Stomach smooth muscle (tissue), 2 donors: ENCODE data around the gene ACSM6.
"Not testable (repeated sequence)": the region's sequence is repeated elsewhere in the genome, so short reads cannot be mapped to it uniquely, and the experiment has no call there.

Experiments
- H3K27ac ChIP-seq: one replicate; pipeline ENCODE4 v1.7.0; 2013; ENCODE audit warnings: mild to moderate bottlenecking, low read length, inconsistent platforms
- H3K27me3 ChIP-seq, 2 donors: one replicate each; pipeline ENCODE4 v1.7.0; 2013; ENCODE audit warnings: low read length in 2 of 2; ENCODE audit not compliant: insufficient read depth in 2 of 2, control insufficient read depth in 1 of 2
- H3K36me3 ChIP-seq, 2 donors: one replicate each; pipeline ENCODE4 v1.7.0; 2013; ENCODE audit warnings: low read length in 2 of 2; ENCODE audit not compliant: control insufficient read depth in 2 of 2, insufficient read depth in 2 of 2
- H3K4me1 ChIP-seq: one replicate; pipeline ENCODE4 v1.7.0; 2013; ENCODE audit warnings: low read length; ENCODE audit not compliant: control insufficient read depth, insufficient read depth
- H3K4me3 ChIP-seq, 2 donors: one replicate each; pipeline ENCODE4 v1.7.0; 2013; ENCODE audit warnings: low read length in 2 of 2
- H3K9ac ChIP-seq, 2 donors: one replicate each; pipeline ENCODE4 v1.7.0; 2013; ENCODE audit warnings: low read length in 2 of 2, mild to moderate bottlenecking in 1 of 2
- H3K9me3 ChIP-seq, 2 donors: one replicate each; pipeline ENCODE4 v1.7.0; 2013; ENCODE audit warnings: low read length in 2 of 2; ENCODE audit not compliant: control insufficient read depth in 2 of 2
- donor health status: healthy.
- donor health status: Pancreatic carcinoma.

The ACSM6 gene

DNA sequence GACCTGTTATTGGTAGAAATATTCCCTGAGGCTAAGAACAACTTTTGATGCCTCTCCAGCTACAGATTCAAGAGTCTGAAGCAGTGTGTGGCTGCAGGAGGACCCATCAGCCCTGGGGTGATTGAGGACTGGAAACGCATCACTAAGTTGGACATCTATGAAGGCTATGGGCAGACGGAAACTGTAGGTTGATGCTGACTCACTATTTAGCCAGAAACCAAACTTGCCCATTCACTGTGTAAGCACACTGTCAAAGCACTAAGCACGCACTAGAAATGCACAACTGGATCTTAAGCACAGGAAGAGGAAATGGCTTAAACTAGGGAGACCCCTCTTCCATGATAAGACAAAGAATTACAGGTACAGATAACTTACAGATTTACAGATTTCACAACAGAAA lies 20.8 kb downstream of the ACSM6 start:
- no peaks in the 10 kb centered on the region for H3K27me3 ChIP-seq
- no peak overlapping the region for H3K9ac ChIP-seq
- no peak overlapping the region for H3K4me3 ChIP-seq
- H3K27ac ChIP-seq = no peak overlapping the region
- H3K36me3 ChIP-seq = no peaks in the 10 kb centered on the region
- no peaks in the 10 kb centered on the region for H3K4me1 ChIP-seq
- no peaks in the 10 kb centered on the region for H3K9me3 ChIP-seq

DNA sequence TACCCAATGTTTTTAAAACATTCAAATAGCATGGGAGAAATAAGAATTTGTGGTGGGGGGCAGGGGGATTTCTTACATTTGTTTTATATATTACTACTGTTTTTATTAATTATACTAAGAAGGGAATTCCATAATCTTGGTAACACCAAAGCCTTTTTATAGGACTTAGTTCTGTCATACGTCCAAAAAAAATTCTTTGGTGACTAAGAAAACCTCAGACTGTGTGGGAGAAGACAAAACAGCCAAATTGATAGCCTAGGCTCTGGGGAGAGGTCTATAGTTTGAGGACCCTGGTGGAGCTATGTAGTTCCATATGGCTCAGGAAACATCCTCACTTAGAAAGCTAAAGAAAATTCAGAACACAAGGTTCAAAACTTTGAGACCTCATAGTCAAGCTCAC lies 23.4 kb downstream of the ACSM6 start:
- H3K27me3 ChIP-seq = no peaks in the 10 kb centered on the region
- no peaks in the 10 kb centered on the region for H3K9me3 ChIP-seq

DNA sequence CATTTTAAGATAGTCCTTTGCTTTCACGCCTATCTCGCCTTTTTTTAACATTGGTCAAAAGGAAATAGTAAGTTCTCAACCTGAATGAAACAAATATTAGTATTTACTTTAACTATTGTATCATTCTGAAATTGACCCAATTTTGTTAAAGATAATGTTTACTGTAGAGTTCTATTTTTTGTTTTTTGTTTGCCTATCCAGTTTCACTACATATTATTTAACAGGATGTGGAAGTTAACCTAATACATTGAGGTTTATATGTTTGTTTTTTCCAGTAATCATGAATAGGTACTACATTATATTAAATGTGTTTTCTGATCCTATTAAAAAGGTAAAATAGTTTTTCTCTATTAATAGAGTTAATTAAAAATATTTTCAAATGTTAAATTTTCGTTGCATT lies 26.5 kb downstream of the ACSM6 start:
- H3K4me3 ChIP-seq = no peak overlapping the region
- no peak overlapping the region for H3K9ac ChIP-seq
- no peaks in the 10 kb centered on the region for H3K9me3 ChIP-seq
- H3K4me1 ChIP-seq = no peaks in the 10 kb centered on the region
- no peak overlapping the region for H3K27ac ChIP-seq
- H3K36me3 ChIP-seq = no peaks in the 10 kb centered on the region
- H3K27me3 ChIP-seq = no peaks in the 10 kb centered on the region

More for the DNA sequence above, 23.4 kb downstream of the ACSM6 start:
- no peaks in the 10 kb centered on the region for H3K36me3 ChIP-seq
- no peak overlapping the region for H3K9ac ChIP-seq
- no peaks in the 10 kb centered on the region for H3K4me1 ChIP-seq
- H3K27ac ChIP-seq = no peak overlapping the region
- H3K4me3 ChIP-seq = no peak overlapping the region

DNA sequence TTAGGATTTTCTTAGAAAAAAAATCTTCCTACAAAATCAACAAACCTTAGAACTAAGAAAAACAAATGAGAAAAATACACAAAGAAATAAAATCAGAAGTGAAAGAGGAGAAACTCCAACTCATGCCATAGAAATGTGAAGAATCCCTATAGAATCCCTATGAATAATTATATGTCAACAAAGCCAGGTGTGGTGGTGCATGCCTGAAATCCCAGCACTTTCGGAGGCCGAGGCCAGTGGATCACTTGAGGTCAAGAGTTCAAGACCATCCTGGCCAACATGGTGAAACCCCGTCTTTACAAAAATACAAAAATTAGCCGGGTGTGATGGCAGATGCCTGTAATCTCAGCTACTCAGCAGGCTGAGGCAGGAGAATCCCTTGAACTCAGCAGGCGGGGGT lies 27.1 kb downstream of the ACSM6 start:
- Histone ChIP-seq H3K4me1 (no peaks in the 10 kb centered on the region), H3K9me3 (no peaks in the 10 kb centered on the region), H3K36me3 (no peaks in the 10 kb centered on the region), H3K27ac (no peak overlapping the region), H3K4me3 (no peak overlapping the region), H3K27me3 (no peaks in the 10 kb centered on the region), H3K9ac (no peak overlapping the region)

DNA sequence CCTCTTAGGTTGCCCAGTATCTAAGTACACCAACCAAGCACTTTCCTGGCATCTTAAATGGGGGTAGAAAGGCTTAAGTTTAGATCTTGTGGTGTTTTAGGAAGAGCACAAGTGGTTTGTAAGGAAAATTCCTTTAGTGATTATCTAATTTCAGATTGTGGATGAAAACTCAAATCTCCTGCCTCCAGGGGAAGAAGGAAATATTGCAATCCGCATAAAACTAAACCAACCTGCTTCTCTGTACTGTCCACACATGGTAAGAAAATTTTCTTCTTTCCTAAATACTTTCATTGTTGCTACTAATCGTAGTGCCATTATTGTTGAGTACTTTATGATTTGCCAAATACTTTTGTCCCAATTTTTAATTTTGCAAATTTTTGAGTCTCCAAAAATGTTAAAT lies 31.1 kb downstream of the ACSM6 start:
- Histone ChIP-seq H3K4me1 (peaks cover under 1% of the 10 kb centered on the region), H3K36me3 (no peaks in the 10 kb centered on the region), H3K4me3 (no peak overlapping the region), H3K9ac (no peak overlapping the region), H3K27me3 (no peaks in the 10 kb centered on the region), H3K9me3 (no peaks in the 10 kb centered on the region), H3K27ac (no peak overlapping the region)

DNA sequence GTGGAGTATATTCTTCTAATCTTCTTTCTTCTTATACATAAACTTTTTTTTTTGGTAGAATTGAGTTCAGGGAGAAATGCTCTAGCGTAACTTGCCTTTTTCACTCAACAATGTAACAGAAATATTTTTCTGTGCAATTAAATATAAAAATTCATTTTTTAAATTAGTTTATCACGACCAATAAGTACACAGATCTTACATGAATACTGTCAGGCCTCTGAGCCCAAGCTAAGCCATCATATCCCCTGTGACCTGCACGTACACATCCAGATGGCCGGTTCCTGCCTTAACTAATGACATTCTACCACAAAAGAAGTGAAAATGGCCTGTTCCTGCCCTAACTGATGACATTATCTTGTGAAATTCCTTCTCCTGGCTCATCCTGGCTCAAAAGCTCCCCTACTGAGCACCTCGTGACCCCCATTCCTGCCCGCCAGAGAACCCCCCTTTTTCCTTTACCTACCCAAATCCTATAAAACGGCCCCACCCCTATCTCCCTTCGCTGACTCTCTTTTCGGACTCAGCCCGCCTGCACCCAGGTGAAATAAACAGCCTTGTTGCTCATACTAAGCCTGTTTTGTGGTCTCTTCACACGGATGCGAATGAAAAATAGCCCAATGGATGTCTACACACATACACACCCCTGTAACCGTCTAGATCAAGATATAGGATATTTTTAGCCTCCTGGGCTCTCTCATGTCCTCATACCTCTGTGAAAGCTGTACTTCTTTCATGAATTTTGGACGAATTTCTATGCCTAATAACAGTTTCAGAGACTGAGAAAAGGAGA lies 35.1 kb downstream of the ACSM6 start:
- H3K9me3 ChIP-seq, H3K27ac ChIP-seq, H3K36me3 ChIP-seq, H3K27me3 ChIP-seq, H3K9ac ChIP-seq, H3K4me3 ChIP-seq: not testable (repeated sequence)
- peaks cover 11% of the 10 kb centered on the region for H3K4me1 ChIP-seq

GRCh38 chr10:95229724-95230627 lies 35.9 kb downstream of the ACSM6 start:
- H3K4me1 ChIP-seq = peaks cover 11% of the 10 kb centered on the region
- no peak overlapping the region for H3K27ac ChIP-seq
- peak overlapping the region; percentile 57 to 77 for H3K4me3 ChIP-seq
- H3K36me3 ChIP-seq = no peaks in the 10 kb centered on the region
- H3K9me3 ChIP-seq = no peaks in the 10 kb centered on the region
- no peaks in the 10 kb centered on the region for H3K27me3 ChIP-seq
- peak overlapping the region in 1 of 2 donors; percentile 42 for H3K9ac ChIP-seq

DNA sequence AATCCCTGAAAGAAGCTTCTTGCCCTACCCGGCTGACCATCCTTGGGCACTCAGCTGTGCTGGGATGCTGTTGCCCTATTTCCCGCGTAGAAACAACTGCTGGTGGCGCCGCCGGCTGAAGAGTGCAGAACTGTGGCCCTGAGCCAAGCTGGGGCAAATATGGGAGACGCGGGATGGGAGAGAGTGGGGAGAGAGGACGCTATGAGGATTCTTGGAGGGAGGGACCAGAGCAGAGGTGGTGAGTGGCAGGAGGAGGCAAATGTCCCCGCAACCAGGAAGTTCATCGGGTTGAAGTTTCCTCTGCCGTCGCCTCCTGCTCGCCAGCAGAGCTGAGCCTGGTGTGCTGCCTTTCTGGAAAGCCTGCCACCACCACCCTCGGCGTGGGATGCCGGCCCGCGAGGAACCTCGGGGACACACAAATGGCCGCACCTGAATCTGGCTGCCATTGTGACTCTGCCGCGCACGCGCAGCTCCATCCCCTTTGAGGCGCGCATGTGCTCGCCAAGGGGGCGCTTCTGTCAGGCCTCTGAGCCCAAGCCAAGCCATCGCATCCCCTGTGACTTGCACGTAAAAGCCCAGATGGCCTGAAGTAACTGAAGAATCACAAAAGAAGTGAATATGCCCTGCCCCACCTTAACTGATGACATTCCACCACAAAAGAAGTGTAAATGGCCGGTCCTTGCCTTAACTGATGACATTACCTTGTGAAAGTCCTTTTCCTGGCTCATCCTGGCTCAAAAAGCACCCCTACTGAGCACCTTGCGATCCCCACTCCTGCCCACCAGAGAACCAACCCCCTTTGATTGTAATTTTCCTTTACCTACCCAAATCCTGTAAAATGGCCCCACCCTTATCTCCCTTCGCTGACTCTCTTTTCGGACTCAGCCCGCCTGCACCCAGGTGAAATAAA lies 36.9 kb downstream of the ACSM6 start:
- Histone ChIP-seq H3K4me3 (peak overlapping the region; percentile 57 to 77), H3K4me1 (peaks cover 11% of the 10 kb centered on the region), H3K9ac (peak overlapping the region; percentile 42 to 47)
- not testable (repeated sequence) for H3K27me3 ChIP-seq, H3K27ac ChIP-seq, H3K36me3 ChIP-seq, H3K9me3 ChIP-seq

DNA sequence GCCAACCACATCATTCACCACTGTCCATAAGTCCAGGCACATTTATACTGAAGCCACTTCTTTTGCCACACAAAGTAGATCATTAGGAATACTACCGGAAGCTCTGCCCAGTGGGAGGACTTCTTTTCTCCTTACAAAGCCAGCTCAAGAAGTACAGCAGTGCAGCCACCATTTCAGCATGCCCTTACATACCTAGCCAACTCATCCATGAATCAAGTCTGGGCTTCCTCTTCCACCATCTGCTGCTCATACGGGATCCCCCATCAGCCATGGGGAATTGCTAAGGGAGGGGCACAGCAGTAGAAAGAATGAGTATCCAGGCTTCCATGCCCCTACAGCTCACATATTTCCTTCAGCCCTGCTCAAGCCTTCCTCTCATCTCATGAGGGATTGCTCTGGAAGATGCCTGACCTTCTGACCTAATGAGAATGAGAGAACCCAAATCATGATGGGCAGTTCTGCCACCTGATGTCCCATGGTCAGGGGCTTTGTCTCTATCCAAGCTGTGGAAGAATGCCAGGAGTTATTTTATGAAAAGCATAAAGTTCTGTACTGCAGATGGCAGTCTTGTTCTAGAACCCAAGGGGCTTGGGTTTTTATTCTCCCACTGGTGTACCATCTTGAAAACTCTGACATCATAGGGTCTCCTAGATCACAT lies 39.5 kb downstream of the ACSM6 start:
- no peak overlapping the region for H3K9ac ChIP-seq

GRCh38 chr10:95234951-95235350 lies 40.9 kb downstream of the ACSM6 start:
- Histone ChIP-seq H3K4me1 (peaks cover 11% of the 10 kb centered on the region), H3K4me3 (no peak overlapping the region), H3K27me3 (no peaks in the 10 kb centered on the region), H3K9ac (no peak overlapping the region), H3K9me3 (no peaks in the 10 kb centered on the region), H3K36me3 (peaks cover 0 to 8% of the 10 kb centered on the region in 2 donors), H3K27ac (no peak overlapping the region)

More for the DNA sequence above, 39.5 kb downstream of the ACSM6 start:
- Histone ChIP-seq H3K27me3 (no peaks in the 10 kb centered on the region), H3K4me3 (no peak overlapping the region), H3K4me1 (peaks cover 11% of the 10 kb centered on the region), H3K27ac (no peak overlapping the region), H3K36me3 (peaks cover 0 to 8% of the 10 kb centered on the region in 2 donors), H3K9me3 (no peaks in the 10 kb centered on the region)
